ENCODE data around the gene TCFL5.
A peak's percentile ranks its signal among the peaks of the same experiment; 100 is the strongest.

Gene TCFL5

DNA sequence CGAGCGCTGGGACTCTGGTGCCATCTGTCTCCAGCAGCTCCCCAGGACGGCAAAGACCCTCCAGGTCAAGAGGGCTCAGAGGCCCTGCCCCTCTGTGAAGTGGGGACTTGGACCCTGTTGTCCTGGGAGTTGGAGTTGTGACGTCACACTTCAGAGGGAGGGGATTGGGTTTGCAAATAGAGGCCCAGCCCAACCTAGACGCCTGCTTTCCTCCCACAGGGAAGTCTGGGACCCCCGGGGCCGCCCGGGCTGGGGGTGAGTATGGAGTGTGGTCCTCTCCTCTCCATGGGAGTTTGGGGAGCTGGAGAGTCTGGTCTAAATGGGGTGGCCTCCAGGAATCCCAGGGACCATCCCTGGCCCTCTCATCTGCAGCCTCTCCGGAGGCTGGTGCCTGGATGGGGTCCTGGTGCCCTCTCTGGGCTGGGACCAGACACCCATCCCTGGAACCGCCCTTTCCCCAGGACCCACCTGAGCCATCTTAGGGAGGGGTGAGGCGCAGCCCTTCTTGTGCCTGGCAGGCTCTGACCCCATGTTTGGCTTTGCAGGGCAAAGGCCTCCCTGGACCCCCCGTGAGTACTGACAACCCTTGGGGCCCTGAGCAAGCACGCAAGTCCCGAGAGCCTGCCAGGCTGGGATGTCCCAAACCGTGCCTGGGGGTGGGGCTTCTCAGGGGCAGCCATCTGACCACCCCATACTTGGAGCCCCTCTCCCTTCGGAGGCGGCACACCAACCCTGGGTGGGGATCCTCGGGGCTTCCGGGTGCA is 40.5 kb downstream of the TCFL5 start:
- no peak for DNase-seq

DNA sequence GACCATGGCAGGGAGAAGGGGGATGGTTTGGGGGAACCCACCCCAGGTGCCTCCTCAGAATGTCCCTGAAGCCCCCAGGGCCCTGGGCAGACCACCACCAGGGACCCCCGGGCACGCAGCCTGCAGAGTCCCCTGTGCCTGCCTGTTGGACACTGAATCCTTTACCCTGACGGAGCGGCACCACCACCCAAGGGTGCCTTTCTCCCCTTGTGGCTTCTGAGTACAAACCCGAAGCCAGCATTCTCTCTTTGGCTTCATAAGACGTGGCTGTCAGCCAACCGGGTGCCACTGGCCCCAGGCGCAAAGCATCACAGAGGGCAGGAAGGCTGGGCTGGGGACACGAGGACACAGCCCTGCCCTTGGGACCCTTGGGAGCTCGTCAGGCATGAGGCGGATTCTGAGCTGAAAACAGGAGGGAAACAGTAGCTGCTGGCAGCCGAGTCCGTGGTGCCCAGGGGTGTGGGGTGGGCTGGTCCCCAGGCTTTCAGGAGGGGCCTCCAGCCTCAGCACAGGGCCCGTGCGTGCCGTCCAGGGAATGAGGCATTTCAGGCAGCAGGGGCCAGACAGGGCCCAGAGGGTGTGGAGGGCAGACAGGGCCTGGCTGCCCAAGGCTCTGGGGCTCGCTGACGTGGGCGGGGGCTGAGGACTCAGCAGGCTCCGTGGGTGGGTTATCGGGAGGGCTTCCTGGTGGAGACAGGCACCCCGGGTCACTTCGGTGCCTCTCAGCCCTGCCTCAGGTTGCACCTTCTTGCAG is 41.2 kb downstream of the TCFL5 start:
- no peak for DNase-seq

DNA sequence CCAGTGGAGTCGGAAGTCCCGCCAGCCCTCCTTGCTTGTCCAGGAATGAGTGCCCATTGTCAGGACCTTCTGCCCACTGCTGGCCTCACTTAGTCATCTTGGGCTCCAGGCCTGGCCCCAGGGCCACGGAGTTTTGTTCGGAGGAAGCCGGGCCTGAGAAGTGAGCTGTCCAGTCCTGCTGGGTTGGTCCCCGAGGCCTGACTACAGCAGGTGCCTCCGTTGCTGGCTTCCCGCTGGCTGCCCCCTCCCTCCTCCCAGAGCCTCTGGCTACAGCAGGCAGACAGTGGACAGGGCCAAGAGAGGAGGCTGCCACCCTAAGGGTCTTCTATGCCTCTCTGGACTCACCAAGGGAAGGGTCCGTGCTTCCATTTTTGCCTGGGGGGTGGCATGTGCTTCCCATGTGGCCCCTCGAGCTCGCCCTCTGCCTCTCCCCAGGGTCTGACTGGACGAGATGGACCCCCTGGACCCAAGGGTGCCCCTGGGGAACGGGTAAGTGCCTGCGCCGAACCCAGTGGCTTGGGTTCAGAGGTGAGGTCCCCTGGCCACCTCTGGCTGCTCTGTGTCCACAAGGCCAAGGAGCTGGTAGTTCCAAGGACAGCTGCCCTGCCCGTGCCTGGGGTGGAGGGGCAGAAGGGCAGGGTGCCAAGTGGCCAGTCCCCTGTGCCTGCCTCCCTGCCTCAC is 42.0 kb downstream of the TCFL5 start:
- no peak for DNase-seq

DNA sequence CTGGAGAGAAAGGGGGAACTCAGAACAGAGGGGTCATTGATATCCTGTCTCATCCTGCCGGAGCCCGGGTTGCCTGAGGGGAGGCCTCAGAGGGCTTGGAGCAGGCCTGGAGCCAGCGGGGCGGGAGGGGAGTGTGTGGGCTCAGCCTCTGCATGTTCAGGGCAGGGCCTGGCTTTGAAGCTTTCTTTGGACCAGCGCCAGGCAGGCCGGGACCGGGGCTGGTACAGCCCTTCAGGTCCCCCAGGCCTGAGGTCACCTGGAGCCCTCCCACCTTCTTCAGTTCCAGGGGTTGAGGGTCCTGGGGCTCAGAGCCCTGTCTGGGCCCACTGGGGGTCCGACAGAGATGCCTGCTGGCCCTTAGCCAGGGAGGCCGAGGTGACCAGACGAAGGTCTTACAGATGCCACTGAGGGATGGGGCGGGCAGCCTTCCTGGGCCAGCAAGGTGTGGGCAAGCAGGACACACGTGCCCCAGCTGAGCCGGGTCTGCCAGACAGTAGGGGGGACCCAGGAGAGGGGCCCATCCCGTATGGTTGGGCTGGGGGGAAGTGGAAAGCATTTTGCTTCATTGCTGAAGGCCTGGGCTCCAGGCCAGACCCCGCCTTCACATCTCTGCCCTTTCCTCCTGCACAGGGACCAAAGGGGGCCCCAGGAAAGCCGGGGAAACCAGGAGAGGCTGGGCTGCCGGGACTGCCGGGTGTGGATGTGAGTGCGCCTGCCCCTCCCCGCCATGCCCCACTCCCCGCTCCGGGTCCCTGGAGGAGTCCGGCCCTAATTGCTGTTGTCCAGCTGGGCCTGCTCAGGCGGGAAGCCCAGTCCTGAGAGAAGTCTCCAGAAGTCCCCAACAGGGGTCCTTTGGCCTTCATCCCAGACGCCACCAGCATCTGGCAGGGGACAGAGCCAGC is 42.8 kb downstream of the TCFL5 start:
- no peak for DNase-seq

DNA sequence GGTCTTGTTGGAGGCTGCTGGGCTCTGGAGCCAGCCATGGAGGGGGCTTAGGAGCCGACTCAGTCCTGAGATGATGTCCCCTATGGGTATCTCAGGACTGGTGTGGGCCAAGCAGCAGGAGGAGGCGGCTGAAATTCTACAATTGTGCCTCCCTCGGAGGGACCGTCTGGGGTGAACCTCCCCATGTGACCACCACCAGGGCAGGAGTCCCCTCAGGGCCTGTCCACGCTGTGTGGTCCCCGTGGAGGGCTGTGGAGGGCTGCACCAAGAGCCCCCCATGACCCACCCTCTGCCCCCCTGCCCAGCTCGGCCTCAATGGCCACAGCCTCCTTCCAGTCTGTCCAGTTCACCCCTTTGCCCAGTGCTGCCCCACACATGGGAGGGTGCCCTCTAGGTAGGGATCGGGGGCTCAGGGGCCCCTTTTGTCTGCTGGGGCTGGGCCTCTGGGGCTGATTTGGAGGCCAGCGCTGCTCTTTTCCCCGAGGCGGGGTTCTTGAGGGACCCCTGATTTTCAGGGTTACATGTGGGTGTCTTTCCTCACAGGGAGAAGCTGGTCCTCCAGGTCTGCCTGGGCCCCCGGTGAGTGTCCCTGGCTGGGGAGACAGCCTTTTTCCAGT is 43.5 kb downstream of the TCFL5 start:
- DNase-seq = no peak

DNA sequence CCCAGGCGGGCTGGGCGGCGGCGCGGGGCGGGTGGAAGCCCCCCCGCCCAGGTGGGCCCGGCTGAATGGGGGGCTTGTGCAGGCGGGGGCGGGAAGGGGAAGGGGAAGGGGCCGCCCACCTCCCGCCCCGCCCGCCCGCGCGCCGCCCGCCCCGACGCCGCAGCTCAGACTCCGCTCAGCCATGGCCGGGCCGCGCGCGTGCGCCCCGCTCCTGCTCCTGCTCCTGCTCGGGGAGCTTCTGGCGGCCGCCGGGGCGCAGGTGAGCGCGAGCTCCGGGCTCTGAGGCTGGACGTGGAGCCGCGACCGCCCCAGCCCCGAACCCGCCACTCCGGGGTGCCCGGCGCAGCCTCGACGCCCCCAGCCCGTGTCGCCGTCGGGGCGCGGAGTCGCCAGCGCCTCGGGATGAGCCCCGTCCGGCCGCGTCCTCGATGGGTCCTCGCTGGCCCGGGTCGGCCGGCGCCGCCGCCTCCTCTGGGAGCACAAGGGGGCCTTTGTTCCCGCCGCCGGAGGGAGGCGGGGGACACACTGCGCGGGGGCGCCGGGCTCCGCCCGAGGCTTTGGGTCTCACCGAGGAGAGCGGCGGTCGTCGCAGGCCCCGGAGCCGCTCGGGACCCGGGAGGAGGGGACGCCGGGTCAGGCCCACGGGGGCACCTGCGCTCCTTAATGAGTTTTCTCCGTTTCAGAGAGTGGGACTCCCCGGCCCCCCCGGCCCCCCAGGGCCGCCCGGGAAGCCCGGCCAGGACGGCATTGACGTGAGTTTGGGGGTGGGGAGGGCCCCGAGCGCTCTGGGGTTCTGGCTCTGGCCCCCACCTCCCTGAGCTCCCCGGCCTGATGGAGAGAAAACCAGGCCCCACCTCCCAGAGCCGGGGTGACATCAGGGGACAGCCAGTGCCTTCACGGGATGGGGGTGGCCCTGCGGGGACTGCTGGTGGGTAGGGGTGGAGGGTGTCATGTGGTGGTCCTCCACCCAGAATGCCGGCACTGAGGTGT is 44.4 kb downstream of the TCFL5 start, which contains the start of gene COL9A3:
Gene COL9A3, plus strand, starts transcription at position 167 of the 990 bp plus-strand sequence. Its CDS starts 15 bp downstream, at position 182.
- no peak for DNase-seq

DNA sequence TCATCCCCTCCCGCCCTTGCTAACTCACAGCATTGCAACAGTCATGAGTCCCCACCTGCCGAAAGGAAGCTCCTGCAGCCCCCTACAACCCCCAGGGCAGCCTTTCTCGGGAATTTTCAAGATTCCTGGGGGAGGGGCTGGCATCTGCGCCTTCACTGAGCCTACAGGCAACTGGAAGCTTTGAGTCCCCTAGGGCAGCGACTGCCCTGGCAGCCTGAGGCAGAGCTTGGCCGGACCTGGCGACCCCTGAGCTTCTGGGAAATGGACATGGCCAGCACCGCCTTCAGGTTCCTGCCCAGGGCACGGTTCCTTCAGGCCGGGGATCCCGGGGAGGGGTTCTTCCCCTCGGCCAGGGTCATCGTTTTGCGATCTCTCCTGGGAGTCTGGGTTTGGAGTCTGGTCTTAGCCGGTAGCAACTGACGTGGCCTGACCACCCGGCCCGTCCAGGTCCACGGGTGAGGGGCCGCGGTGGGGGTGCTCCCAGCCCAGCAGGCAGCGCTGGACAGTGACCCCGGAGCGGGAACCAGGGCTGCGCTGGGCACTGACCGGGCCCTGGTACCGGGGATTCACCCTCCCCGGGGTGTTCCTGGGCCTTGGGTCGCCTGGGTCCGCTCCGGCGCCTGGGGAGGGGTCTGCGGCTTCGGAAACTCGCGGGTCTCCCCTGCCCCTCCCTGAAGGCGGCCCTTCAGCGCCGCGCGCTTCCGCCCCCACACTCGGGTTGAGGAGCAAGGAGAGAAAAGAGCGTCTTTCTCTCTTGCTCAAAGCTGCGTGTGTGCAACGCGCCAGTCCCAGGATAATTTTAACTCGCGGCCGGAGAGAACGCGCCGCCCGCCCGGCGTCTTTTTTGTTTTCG is 45.4 kb downstream of the TCFL5 start:
- peak; percentile 14 for DNase-seq

DNA sequence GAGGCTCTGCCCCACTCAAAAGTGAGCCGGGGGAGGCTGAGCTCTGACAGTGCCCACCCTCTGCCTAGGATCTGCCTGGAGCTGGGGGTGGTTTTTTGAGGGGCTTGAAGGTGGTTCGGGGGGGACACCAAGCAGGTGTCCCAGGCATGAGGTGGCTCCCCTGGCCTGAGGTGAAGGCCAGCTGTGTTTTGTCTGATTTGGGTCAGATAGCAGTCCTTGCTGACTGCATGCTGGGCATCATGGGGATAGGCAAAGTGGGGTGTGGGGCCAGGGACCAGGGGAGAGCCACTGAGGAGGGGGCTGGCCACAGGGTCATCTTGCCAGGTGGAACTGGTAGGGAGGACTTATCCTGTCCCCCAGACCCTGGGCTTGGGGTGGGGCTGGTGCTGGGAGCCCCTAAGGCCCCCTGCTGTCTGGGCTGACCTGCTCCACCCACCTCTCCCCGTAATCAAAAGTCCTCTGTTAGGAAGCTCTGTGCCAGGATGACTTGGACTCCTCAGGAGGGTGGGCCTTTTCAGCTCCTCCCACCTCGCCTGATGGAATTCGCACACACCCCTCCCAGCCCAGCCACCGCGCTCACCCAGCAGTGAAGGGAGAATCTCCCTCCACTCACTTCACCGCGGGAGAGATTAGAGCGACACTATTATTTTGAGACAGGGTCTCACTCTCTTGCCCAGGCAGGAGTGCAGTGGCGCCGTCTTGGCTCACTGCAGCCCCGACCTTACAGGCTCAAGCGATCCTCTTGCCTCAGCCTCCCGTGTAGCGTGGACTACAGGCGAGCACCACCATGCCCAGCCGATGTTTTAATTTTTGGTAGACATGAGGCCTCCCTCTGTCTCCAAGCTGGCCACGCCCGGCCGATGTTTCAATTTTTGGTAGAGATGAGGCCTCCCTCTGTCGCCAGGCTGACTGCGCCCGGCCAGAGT is 46.3 kb downstream of the TCFL5 start:
- no peak for DNase-seq

DNA sequence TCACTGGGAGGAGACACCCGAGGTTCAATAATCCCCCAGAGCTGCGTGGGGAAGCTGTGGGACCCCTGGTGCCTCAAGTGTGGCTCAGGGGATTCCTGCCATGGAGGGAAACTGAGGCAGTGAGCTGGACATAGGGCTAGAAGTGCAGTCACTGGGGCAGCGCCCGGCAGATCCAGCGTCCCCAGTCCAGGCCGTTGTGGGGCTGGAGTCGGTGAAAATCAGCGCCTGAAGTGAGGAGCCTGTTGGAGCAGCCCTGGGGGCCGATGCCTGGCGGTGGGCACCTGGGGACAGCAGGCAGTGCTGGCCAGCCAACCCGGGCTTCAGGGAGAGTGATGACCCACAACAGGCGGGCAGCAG is 46.9 kb downstream of the TCFL5 start:
- no peak for DNase-seq

DNA sequence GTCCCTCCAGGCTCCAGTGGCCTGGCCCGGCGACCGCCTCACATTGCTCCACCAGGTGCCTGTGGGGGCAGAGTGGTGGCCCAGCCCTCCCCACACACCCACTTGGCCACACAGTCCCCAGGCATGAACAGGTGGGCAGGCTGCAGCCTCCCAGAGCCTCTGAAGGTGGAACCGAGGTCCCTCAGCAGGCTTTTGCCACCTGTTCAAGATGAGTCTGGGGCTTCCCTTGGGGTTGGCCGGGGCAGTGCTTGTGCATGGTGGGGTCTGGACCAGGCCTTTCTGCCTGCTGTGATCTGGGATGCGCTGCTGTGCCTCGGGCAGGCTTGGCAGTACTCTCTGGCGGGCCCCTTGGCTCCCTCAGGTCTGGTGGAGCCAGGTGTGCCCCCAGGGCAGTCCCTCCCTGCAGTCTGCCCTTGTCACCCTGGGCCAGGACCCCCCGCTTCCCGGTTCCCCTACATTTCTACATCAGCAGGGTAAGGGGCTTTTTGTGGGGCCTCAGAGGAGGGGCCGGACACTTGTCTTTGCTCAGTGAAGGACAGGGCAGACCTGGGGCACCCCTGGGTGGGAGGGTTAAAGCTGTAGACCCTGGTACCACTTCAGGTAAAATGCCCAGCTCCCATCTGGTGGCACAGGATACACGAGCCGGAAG is 47.4 kb downstream of the TCFL5 start:
- DNase-seq = no peak

DNA sequence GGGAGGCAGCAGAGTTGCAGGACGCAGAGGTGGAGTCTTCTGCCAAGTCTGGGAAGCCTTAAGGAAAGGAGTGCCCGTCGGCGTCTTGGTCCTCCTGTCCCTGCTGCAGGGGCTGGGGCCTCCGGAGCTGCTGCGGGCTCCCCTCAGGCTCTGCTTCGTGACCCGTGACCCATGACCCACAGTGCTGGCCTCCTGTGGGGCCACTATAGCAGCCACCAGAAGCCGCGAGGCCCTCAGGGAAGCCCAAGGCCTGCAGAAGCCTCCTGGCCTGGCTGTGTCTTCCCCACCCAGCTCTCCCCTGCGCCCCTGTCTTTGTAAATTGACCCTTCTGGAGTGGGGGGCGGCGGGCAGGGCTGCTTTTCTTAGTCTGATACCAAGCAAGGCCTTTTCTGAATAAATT is 48.0 kb downstream of the TCFL5 start:
- no peak for DNase-seq

DNA sequence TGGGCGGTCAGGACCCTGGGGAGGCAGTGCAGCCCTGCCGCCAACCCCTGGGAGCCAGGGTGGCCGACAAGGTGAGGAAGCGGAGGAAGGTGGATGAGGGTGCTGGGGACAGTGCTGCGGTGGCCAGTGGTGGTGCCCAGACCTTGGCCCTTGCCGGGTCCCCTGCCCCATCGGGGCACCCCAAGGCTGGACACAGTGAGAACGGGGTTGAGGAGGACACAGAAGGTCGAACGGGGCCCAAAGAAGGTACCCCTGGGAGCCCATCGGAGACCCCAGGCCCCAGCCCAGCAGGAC is 48.8 kb downstream of the TCFL5 start:
- no peak for DNase-seq

DNA sequence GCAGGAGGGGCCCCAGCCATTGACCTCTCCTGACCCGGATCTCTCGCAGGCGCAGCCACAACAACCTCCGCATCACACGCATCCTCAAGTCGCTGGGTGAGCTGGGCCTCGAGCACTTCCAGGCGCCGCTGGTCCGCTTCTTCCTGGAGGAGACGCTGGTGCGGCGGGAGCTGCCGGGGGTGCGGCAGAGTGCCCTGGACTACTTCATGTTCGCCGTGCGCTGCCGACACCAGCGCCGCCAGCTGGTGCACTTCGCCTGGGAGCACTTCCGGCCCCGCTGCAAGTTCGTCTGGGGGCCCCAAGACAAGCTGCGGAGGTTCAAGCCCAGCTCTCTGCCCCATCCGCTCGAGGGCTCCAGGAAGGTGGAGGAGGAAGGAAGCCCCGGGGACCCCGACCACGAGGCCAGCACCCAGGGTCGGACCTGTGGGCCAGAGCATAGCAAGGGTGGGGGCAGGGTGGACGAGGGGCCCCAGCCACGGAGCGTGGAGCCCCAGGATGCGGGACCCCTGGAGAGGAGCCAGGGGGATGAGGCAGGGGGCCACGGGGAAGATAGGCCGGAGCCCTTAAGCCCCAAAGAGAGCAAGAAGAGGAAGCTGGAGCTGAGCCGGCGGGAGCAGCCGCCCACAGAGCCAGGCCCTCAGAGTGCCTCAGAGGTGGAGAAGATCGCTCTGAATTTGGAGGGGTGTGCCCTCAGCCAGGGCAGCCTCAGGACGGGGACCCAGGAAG is 49.3 kb downstream of the TCFL5 start:
- no peak for DNase-seq

DNA sequence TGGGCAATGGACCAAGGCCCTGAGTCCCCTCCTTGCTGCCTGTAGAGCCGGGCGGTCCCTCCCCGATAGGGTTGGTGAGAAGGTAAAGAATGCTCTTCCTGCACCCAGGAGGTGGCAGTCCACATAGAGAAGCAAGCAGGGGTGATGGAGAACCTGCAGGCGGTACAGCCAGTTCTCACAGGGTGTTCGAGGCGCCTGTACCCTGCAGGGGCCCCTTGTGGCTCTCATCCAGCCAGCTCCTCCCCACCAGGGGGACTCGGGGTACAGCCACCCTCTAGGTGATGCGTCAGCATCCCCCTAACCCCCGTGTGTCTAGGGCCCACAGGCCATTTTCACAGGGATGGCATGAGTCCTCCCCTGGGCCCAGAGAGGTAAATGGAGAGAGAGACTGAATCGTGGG is 49.9 kb downstream of the TCFL5 start:
- DNase-seq = no peak

DNA sequence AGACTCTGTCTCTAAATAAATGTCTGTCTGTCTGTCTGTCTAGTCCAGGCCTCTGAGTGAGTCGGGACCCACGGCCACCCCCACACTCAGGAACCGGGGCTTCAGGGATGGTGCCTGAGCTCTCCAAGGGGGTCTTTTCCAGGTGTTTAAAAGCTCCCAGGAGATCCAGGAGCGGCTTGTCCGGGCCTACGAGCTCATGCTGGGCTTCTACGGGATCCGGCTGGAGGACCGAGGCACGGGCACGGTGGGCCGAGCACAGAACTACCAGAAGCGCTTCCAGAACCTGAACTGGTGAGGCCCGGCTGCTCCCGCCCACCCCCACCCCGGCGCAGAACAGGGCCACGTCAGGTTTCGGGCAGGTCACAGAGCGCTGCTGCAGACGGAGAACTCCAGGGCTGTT is 50.3 kb downstream of the TCFL5 start:
- no peak for DNase-seq

DNA sequence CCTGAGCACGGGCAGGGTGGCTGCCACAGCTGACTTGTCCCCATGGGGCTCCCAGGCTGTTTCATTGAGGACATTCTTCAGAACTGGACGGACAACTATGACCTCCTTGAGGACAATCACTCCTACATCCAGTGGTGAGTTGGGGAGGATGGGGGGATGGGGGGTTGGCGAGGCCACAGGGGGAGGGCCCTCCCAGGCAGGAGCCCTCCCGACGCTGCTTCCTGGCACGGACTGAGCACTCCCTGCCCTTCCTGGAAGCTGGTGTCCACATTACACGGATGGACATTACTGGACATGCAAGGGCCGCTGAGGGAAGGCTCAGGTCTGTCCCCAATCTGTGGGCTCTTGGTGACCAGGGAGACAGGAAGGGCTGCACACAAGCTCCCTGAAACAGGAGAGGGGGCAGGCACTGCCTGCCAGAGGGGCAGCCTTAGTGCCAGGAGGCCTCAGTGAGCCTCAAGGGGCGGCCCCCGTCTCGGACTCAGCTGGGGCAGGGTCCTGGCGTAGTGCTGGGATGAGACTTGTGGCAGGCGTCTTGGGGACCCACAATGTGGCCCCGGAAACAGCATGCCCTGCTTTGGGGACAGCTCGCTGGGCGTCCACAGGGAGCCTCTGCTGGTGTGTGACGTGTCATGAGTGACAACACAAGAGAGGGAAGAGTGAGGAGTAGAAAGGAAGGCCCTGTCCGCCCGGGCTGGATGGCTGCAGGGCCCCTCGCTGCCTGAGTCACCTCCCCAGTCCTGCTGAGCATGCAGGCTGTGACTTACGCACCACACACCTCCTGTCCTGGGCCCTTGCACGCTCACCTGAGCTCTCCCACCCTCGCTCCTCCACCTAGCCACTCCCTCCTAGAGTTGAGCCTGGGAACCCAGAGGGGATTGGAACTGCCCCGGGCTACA is 51.8 kb downstream of the TCFL5 start:
- DNase-seq = no peak
